Stimulated activated CD4-positive, alpha-beta T cell treated with anti-CD3 and anti-CD28 coated beads, Interleukin-4, amount 100 ng/mL, for 4 hours (primary cell): ENCODE measurements around the gene F5.
"Not testable (repeated sequence)": the region's sequence is repeated elsewhere in the genome, so short reads cannot be mapped to it uniquely, and the experiment has no call there.

ENCODE experiments used
- DNase-seq, 2 experiments: peaks; one replicate each; pipeline ENCODE4 v3.0.0-alpha.2; 2020

F5 gene

DNA sequence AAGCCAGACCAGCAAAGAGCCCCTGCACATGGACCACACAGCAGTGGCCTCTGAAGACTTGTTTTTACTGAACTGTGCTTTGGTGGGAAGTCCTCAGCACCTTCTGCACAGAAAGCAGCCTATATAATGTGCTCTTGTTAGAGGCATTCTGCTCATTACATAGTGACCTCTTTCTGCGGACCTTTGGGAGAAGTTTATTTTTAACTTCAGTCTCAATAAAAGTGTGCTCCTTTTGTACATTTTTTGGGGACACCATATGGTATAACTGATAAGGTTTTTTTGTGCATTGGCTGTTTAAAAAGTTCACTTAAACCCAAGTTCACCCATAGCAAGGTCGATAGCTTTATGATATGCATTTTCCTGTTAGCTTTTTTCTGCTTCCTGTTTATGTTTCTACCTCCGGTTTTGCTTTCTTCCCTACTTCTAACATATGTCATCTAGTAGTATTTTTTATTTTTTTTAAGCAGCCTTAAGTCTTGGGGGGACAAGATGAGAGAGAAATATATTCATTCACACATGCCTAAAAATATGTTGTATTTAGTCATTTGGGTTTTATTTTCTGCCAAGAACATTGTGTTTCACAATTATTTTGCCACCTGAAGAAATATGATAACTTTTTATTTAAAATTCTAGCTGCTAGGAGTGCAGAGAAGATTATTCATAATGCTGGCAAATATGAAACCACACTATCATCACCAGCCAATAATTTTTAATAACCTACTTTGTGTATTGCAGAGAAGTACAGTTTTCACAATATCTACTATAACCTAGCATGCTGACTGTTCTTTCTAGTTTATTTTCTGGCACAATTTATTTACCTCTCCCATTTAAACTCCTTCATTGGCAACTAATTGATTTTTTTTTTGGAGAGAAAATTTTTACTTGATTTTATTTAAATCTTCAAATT lies 77.6 kb downstream of the F5 start:
- DNase-seq = no peak

- no peak for DNase-seq
Observed at GRCh38 chr1:169507413-169507812, 78.9 kb downstream of the F5 start.

DNA sequence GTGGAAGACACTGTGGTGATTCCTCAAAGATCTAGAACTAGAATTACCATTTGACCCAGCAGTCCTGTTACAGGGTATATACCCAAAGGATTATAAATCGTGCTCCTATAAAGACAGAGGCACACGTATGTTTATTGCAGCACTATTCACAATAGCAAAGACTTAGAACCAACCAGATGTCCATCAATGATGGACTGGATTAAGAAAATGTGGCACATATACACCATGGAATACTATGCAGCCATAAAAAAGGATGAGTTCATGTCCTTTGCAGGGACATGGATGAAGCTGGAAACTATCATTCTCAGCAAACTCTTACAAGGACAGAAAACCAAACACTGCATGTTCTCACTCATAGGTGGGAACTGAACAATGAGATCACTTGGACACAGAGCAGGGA lies 82.7 kb downstream of the F5 start:
- DNase-seq = not testable (repeated sequence)

GRCh38 chr1:169499807-169500206 lies 86.5 kb downstream of the F5 start:
- no peak for DNase-seq

GRCh38 chr1:169497317-169497716 lies 89.0 kb downstream of the F5 start:
- no peak for DNase-seq

DNA sequence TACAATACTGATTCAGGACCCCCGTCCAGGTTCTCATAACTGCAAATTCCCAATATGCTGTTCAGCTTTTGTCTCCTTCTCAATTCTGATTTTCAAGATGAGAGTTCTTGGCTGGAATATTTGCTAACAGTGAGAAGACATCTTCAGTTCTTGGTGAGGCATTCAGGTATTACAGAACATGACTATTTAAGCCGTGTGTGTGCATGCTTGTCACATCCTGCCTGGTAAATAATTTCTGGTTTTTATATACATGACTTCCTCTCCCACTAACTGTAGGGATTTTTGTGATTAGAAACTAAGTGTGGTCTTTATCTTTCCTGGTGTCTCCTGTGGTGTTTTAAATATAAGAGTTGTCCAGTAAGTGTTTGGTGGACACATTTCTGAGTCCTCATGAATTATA lies 90.4 kb downstream of the F5 start:
- no peak for DNase-seq

GRCh38 chr1:169495046-169495775 lies 91.1 kb downstream of the F5 start:
- DNase-seq = no peak

DNA sequence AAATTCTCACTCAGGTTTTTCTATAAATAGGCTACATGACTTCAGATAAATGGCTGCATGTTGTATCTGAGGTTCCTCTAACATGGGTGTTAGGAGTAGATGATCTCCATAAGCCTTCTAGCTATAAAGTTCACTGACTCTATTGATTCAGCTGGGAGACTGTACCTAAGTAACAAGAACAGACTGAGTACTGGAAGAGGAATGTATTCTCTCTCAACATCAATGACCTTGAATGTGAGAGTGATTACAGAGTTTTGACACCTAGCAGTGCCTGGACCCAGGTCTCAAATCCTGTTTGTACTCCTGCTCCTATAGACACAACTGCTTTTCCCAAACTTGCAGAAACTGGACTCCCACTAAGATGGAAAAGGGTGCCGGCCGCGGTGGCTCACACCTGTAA lies 91.9 kb downstream of the F5 start:
- DNase-seq = no peak

- DNase-seq = no peak
Observed at GRCh38 chr1:169493251-169493650, 93.0 kb downstream of the F5 start.

GRCh38 chr1:169491845-169492281 lies 94.4 kb downstream of the F5 start:
- peak in 1 of 2 experiments; percentile 27 for DNase-seq

DNA sequence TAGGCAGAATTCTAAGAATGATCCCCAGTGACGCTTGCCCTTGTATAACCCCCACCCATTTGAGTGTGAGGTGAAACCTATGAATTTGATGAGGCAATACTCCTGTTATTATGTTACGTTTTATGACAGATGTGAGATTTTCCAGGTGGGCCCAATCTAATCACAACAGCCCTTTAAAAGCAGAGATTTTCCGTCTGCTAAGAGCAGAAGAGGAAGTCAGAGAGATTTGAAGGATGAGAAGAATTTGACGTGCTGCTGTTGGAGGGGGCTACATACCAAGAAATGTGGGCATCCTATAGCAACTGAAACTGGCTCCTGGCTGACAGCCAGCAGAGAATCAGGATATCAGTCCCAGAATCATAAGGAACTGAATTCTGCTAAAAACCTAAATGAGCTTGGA lies 98.1 kb downstream of the F5 start:
- DNase-seq = no peak

DNA sequence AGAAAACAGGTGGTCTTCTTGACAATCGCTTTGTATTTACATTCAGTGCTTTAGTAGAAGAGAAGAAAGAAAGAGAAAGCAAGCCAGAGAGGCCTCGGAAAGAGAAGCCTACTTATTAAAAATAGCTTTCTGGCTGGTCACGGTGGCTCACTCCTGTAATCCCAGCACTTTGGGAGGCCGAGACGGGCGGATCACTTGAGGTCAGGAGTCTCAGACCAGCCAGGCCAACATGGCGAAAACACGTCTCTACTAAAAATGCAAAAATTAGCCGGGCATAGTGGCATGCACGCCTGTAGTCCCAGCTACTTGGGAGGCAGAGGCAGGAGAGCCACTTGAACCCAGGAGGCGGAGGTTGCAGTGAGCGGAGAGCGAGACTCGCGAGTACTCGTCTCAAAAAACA lies 98.7 kb downstream of the F5 start:
- DNase-seq = no peak

DNA sequence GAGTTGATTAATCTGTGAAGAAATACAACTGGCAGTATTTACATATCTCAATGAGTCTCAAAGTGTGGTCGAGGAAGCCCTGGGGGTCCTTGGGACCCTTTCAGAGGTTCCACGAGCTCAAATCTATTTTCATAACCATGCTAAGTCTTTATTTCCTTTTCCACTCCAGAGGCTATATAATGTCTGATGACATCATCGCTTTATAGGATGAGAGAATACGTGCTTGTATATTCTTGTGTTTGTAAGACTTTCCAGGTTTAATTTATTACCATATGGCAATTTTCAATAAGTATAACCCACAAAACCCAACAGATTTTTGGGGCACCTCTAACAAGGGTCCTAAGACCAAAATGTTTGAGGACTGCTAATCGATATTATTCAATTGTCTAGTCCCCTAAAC lies 99.1 kb downstream of the F5 start:
- DNase-seq = no peak

- no peak for DNase-seq
Observed at GRCh38 chr1:169486281-169487051, 99.8 kb downstream of the F5 start.

DNA sequence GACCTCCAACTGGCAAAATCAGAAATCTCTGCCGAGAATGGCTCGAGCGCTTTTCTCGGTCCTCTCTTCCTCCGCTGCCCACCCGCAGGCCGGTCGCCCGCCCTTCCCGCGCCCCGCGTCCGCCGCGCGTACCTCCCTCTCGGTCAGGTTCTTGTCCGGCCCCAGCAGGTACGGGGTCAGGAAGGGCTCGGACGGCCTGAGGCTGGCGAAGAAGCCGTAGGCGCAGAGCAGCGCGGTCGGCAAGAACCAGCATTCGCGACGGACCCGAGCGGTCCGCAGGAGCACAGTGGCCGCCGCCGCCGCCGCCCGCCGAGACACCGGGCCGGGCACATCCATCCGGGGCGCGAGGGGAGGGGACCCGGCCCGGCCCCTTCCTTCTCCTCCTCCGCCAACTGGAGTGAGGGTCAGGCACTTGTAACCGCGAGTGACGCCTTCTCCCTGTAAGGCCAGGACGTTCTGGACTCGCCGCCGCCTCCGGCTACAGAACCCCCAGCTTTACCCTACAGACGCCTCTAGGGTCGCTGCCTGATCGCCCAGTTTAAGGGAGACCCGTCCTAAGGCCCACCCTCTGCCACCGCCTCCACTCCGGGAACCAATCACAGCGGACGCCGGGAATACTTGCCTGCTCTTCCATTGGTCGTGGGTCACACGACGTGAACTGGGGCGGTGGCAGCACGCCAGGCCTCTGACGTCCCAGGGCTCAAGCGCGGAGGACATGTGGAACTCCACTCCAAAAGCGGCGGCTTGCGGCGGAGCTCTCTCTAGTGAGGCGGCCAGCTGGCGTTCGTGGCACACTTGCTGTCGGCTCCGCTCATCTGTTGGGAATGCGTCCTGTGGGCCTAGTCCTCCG lies 100.6 kb downstream of the F5 start, which contains the start of gene SLC19A2:
TSS of gene SLC19A2 (minus strand) at position 514 of the 850 bp plus-strand sequence. CDS start at position 336, 178 bp downstream.
- DNase-seq = peak; percentile 89 to 94

DNA sequence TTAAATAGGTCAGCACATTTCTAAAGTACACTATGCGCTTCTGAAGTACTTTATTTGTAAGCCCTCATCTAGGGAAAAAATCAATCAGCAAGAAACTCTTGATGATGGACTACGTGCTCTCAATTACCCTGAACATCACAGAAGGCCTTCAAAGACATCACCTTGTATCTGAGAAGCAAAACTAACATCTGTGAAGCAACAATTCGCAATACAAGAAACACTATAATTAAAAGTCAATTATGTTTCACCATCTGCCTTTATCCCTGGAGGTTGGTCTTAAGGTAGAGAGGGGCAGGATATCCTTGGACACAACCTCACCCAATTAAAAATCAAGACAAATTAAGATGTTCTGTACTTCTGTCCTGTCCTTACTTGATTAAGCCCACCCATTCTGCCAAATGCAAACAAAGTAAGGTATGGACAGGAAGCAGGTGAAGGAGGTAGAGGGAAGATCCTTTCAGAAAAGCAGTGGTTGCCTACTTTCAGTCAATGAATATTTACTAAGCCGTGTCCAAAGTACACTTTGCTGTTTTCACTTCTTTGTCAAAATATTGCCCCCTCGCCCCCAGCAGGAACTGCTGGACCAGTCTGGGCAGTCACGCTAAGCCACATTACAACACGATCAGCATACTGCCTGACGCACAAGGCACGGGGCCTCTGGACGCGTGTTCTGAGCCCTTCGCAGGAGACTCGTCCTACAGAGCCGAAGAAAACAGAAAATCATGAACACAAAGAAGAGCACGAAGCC lies 101.4 kb downstream of the F5 start:
- DNase-seq = peak; percentile 25 to 28

GRCh38 chr1:169484101-169484500 lies 102.2 kb downstream of the F5 start:
- DNase-seq = no peak

GRCh38 chr1:169483500-169483966 lies 102.7 kb downstream of the F5 start:
- no peak for DNase-seq

DNA sequence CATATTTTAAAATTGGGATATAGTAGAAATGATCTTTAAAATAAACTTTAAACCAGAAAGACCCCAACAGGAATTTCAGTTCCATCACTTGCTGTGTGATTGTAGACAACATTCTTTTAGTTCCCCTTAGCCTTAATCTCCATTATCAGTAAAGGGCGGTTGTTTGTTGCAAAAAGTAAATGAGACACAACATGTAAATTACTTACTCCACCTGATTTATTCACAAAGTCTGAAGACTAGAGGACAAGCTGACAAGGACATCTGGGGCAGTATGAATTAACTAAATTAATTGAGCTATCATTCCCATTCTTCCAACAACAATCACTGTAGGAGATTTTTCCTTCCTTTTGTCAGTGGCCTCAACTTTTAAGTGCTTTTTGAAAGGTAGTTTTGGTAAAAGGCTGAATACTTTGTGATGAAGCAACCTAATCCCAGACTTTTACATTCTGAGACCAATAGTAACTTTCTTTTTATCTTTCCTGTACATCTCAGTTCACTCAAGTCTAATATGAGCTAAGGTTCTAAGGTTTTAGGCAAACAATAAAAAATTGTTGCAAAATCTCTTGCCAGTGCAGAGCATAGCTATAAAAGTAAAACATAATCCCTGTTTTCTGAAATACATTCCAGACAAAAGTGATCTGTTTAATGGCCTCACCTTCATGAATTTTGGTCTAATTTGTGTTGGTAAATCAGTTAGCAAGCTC lies 106.8 kb downstream of the F5 start:
- no peak for DNase-seq

- DNase-seq = no peak
Observed at GRCh38 chr1:169478094-169478672, 108.1 kb downstream of the F5 start.
